MV-4-11 (cell line): ENCODE data around the gene PRR30.
A peak's percentile ranks its signal among the peaks of the same experiment; 100 is the strongest.
"Not testable (repeated sequence)": the region's sequence is repeated elsewhere in the genome, so short reads cannot be mapped to it uniquely, and the experiment has no call there.

Source experiments
- DNase-seq: peaks from one replicate; lab custom pipeline; 2025; lab: John Stamatoyannopoulos, UW

PRR30 gene

GRCh38 chr2:27128668-27129571 lies 10.3 kb downstream of the PRR30 start:
- DNase-seq, result no peak

- DNase-seq, result no peak
These were observed 11.1 kb downstream of the PRR30 start for GRCh38 chr2:27127883-27128667.

- DNase-seq, result no peak
These were observed 12.9 kb downstream of the PRR30 start for GRCh38 chr2:27126252-27126710.

- no peak for DNase-seq
These were observed 14.1 kb downstream of the PRR30 start for GRCh38 chr2:27125104-27125503.

- DNase-seq, result peak; percentile 62
These were observed 15.7 kb downstream of the PRR30 start, which contains the start of gene ABHD1 for GRCh38 chr2:27123302-27124150. Gene ABHD1 (plus strand): TSS chr2:27123815. CDS start chr2:27123949, 134 bp downstream.

- DNase-seq, result no peak
These were observed 16.4 kb downstream of the PRR30 start for GRCh38 chr2:27122791-27123190.

GRCh38 chr2:27121906-27122305 lies 17.3 kb downstream of the PRR30 start:
- DNase-seq, result peak; percentile 22

- DNase-seq, result not testable (repeated sequence)
These were observed 19.9 kb downstream of the PRR30 start for GRCh38 chr2:27119330-27119670.

GRCh38 chr2:27118525-27119329 lies 20.5 kb downstream of the PRR30 start, which contains the start of gene CGREF1:
Gene CGREF1 (minus strand): TSS chr2:27119128. CDS start chr2:27104366, 14,762 bp downstream.
- DNase-seq, result peak; percentile 45

- DNase-seq, result no peak
These were observed 21.1 kb downstream of the PRR30 start for GRCh38 chr2:27117995-27118524.

- no peak for DNase-seq
These were observed 23.7 kb downstream of the PRR30 start for GRCh38 chr2:27115519-27115918.

- DNase-seq, result not testable (repeated sequence)
These were observed 27.7 kb downstream of the PRR30 start for GRCh38 chr2:27111392-27112078.

GRCh38 chr2:27110603-27111352 lies 28.4 kb downstream of the PRR30 start:
- not testable (repeated sequence) for DNase-seq

GRCh38 chr2:27109083-27109482 lies 30.1 kb downstream of the PRR30 start:
- no peak for DNase-seq

- no peak for DNase-seq
These were observed 31.0 kb downstream of the PRR30 start for GRCh38 chr2:27108221-27108620.

GRCh38 chr2:27105981-27106380 lies 33.2 kb downstream of the PRR30 start:
- peak; percentile 26 for DNase-seq

GRCh38 chr2:27102329-27102728 lies 36.9 kb downstream of the PRR30 start:
- no peak for DNase-seq

- DNase-seq, result no peak
These were observed 39.2 kb downstream of the PRR30 start for GRCh38 chr2:27100036-27100435.

GRCh38 chr2:27099334-27099955 lies 39.8 kb downstream of the PRR30 start:
- no peak for DNase-seq
